Osteoblast (primary cell): ENCODE results near the gene ZFYVE9. TPM values are rescaled to one million over a fixed set of nuclear protein-coding genes. Genes with fewer than 3 reads are reported as not detected.
"Not testable (repeated sequence)": the region's sequence is repeated elsewhere in the genome, so short reads cannot be mapped to it uniquely, and the experiment has no call there.

Experiments
- DNase-seq: peaks from one replicate; pipeline ENCODE4 v3.0.0; 2011; ENCODE audit warnings: low spot score, mixed read lengths; ENCODE audit not compliant: insufficient read length; ENCODE audit errors: missing footprints
- H2AFZ ChIP-seq: 2 replicates; pipeline ENCODE4 v1.6.0; 2011; ENCODE audit warnings: mild to moderate bottlenecking, low read length
- H3K27ac ChIP-seq: 2 replicates; pipeline ENCODE4 v1.5.1; 2011; ENCODE audit warnings: mild to moderate bottlenecking, low read depth, low read length, moderate library complexity
- H3K27me3 ChIP-seq: 2 replicates; pipeline ENCODE4 v1.6.0; 2012; ENCODE audit warnings: mild to moderate bottlenecking, control low read depth, inconsistent platforms, low read length, moderate library complexity; ENCODE audit not compliant: insufficient read depth
- H3K36me3 ChIP-seq: 2 replicates; pipeline ENCODE4 v1.5.1; 2011; ENCODE audit warnings: mild to moderate bottlenecking, low read length, control low read depth, moderate library complexity; ENCODE audit not compliant: insufficient read depth
- H3K4me1 ChIP-seq: 2 replicates; pipeline ENCODE4 v1.5.1; 2011; ENCODE audit warnings: mild to moderate bottlenecking, low read length, control low read depth, moderate library complexity; ENCODE audit not compliant: insufficient read depth
- H3K4me2 ChIP-seq: 2 replicates; pipeline ENCODE4 v1.6.0; 2011; ENCODE audit warnings: mild to moderate bottlenecking, low read length; ENCODE audit not compliant: insufficient read depth
- H3K4me3 ChIP-seq: fragments of 200-600 bp; sonication (generic); 3 replicates; pipeline ENCODE4 v1.5.1; 2012; ENCODE audit warnings: mild to moderate bottlenecking, low read length, inconsistent platforms; ENCODE audit not compliant: insufficient read depth
- H3K79me2 ChIP-seq: 2 replicates; pipeline ENCODE4 v1.6.0; 2012; ENCODE audit warnings: mild to moderate bottlenecking, low read length, control low read depth, inconsistent platforms; ENCODE audit not compliant: insufficient read depth
- H3K9me3 ChIP-seq: 2 replicates; pipeline ENCODE4 v1.5.1; 2011; ENCODE audit warnings: low read depth, low read length, control low read depth
- H4K20me1 ChIP-seq: 2 replicates; pipeline ENCODE4 v1.6.0; 2012; ENCODE audit warnings: mild to moderate bottlenecking, low read length, control low read depth; ENCODE audit not compliant: insufficient read depth
- CTCF ChIP-seq: IDR thresholded peaks from 2 replicates; pipeline ENCODE4 v1.5.1; 2011; ENCODE audit warnings: mild to moderate bottlenecking, low read depth, low read length, moderate library complexity; ENCODE audit errors: extremely low read depth
- total RNA-seq: library from RNA; depleted of rRNA; stranded (reverse); fragments of >200 nt; gene quantifications from 2 replicates; pipeline ENCODE4 v1.2.3, GENCODE V29; 2012

Gene ZFYVE9, protein sequence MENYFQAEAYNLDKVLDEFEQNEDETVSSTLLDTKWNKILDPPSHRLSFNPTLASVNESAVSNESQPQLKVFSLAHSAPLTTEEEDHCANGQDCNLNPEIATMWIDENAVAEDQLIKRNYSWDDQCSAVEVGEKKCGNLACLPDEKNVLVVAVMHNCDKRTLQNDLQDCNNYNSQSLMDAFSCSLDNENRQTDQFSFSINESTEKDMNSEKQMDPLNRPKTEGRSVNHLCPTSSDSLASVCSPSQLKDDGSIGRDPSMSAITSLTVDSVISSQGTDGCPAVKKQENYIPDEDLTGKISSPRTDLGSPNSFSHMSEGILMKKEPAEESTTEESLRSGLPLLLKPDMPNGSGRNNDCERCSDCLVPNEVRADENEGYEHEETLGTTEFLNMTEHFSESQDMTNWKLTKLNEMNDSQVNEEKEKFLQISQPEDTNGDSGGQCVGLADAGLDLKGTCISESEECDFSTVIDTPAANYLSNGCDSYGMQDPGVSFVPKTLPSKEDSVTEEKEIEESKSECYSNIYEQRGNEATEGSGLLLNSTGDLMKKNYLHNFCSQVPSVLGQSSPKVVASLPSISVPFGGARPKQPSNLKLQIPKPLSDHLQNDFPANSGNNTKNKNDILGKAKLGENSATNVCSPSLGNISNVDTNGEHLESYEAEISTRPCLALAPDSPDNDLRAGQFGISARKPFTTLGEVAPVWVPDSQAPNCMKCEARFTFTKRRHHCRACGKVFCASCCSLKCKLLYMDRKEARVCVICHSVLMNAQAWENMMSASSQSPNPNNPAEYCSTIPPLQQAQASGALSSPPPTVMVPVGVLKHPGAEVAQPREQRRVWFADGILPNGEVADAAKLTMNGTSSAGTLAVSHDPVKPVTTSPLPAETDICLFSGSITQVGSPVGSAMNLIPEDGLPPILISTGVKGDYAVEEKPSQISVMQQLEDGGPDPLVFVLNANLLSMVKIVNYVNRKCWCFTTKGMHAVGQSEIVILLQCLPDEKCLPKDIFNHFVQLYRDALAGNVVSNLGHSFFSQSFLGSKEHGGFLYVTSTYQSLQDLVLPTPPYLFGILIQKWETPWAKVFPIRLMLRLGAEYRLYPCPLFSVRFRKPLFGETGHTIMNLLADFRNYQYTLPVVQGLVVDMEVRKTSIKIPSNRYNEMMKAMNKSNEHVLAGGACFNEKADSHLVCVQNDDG (N-terminal part only)
- 38.0 and 38.3 TPM in 2 replicates for total RNA-seq

- peaks cover 8% of the 10 kb centered on the region for H4K20me1 ChIP-seq
- H3K4me1 ChIP-seq, result peaks cover 26% of the 10 kb centered on the region
- peaks cover 42% of the 10 kb centered on the region for H3K79me2 ChIP-seq
- H2AFZ ChIP-seq, result peak within 1 kb of the TSS; percentile 97
- no peaks in the 10 kb centered on the region for H3K36me3 ChIP-seq
- peak; percentile 94 for DNase-seq
- peak within 1 kb of the TSS; percentile 77 for H3K27ac ChIP-seq
- no peaks in the 10 kb centered on the region for H3K9me3 ChIP-seq
- peak within 1 kb of the TSS; percentile 88 for H3K4me3 ChIP-seq
- peak within 1 kb of the TSS; percentile 85 for H3K4me2 ChIP-seq
- TF ChIP-seq CTCF, result peak; percentile 42
- no peaks in the 10 kb centered on the region for H3K27me3 ChIP-seq
These were observed at the start of gene ZFYVE9 for GRCh38 chr1:52141513-52142219. ZFYVE9 (plus strand) TSS chr1:52142089; CDS start chr1:52233207, 91,118 bp downstream.

GRCh38 chr1:52094300-52094699, 47.6 kb upstream of the ZFYVE9 start:
- H3K9me3 ChIP-seq, H3K36me3 ChIP-seq, H2AFZ ChIP-seq, H3K27me3 ChIP-seq, H3K4me3 ChIP-seq, H3K4me1 ChIP-seq, H3K79me2 ChIP-seq, H3K4me2 ChIP-seq, DNase-seq, H3K27ac ChIP-seq, H4K20me1 ChIP-seq: not testable (repeated sequence)

GRCh38 chr1:52096216-52096615, 45.7 kb upstream of the ZFYVE9 start:
- H2AFZ ChIP-seq, result no peak overlapping the region
- no peak for DNase-seq
- H3K27ac ChIP-seq, result no peak overlapping the region

More at GRCh38 chr1:52096216-52096615, 45.7 kb upstream of the ZFYVE9 start:
- no peaks in the 10 kb centered on the region for H3K79me2 ChIP-seq
- H3K9me3 ChIP-seq, result no peaks in the 10 kb centered on the region
- H3K4me1 ChIP-seq, result no peaks in the 10 kb centered on the region
- no peak overlapping the region for H3K4me3 ChIP-seq
- H3K4me2 ChIP-seq, result no peak overlapping the region
- H3K36me3 ChIP-seq, result peaks cover 4% of the 10 kb centered on the region
- TF ChIP-seq CTCF, result no peak
- no peaks in the 10 kb centered on the region for H3K27me3 ChIP-seq
- H4K20me1 ChIP-seq, result no peaks in the 10 kb centered on the region
